D721Med (cell line): ENCODE measurements around the gene RPP30.

Source experiments
- DNase-seq: peaks from one replicate; pipeline ENCODE4 v3.0.0; 2011; ENCODE audit warnings: low spot score; ENCODE audit not compliant: insufficient read length
- FAIRE-seq: peaks from 2 replicates; lab custom pipeline; 2011; peaks lifted over from hg19 to GRCh38; lab: Jason Lieb, UNC
- TF ChIP-seq, protein P1 (sequence below): IDR thresholded peaks from 2 replicates; pipeline ENCODE4 v1.5.1; 2012; ENCODE audit warnings: mild to moderate bottlenecking, control low read depth; ENCODE audit not compliant: insufficient read depth; ENCODE audit errors: missing control alignments

The RPP30 gene

GRCh38 chr10:90911133-90912051 lies 39.6 kb downstream of the RPP30 start:
- DNase-seq (no peak), FAIRE-seq (no peak)
- TF ChIP-seq, protein P1, sequence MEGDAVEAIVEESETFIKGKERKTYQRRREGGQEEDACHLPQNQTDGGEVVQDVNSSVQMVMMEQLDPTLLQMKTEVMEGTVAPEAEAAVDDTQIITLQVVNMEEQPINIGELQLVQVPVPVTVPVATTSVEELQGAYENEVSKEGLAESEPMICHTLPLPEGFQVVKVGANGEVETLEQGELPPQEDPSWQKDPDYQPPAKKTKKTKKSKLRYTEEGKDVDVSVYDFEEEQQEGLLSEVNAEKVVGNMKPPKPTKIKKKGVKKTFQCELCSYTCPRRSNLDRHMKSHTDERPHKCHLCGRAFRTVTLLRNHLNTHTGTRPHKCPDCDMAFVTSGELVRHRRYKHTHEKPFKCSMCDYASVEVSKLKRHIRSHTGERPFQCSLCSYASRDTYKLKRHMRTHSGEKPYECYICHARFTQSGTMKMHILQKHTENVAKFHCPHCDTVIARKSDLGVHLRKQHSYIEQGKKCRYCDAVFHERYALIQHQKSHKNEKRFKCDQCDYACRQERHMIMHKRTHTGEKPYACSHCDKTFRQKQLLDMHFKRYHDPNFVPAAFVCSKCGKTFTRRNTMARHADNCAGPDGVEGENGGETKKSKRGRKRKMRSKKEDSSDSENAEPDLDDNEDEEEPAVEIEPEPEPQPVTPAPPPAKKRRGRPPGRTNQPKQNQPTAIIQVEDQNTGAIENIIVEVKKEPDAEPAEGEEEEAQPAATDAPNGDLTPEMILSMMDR = peak; percentile 73

DNA sequence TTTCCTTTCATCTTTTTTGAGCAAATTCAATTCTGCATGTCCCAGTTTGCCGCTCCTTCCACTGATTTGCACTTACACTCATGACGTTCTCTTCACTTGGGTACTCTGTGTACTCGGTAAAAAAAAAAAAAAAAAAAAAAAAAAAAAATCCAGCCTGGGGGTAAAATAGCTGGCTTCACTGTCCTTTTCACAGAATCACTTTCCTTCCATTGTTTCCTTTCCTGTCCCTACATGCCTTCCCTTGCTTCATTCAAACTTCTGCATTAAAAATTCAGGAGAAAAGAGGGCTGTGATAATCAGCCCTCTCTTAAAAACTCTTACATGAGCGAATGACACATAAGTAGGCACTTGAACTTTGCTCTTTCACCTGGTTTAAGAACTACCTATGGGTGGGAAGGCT lies 40.4 kb downstream of the RPP30 start:
- FAIRE-seq = no peak
- TF ChIP-seq, protein P1 = no peak
- DNase-seq = no peak

GRCh38 chr10:90912854-90913479 lies 41.2 kb downstream of the RPP30 start:
- FAIRE-seq (no peak), DNase-seq (no peak)
- TF ChIP-seq, protein P1 = no peak

DNA sequence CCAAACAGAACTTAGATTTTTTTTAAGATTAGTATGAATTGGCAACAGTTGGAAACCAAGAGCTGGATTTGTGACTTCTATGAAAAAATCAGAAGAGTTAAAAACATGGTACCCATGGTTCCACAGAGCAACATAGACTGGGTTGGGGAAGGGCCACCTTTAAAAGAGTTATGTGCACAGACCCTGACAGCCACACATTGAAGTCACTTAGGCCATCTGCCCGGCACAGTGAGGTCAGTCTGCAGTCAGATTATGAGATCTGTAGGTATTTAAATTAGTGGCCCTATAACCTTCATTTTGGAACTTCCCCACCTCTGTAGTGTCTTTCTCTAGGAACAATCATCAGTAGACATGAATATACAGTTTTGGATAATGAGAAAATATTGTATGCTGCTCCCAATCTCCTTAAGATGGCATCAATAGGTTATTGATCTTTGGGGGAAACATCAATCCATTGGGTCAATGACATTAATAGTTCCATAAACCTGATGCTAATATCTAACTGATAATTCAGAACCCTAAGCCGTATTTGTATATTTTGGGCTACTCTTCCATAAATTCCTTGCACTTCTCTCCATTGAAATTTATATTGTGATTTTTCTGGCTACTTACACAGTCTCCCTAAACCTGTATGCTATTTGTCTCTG lies 42.1 kb downstream of the RPP30 start:
- TF ChIP-seq, protein P1 = no peak
- no peak for DNase-seq
- no peak for FAIRE-seq

- DNase-seq (no peak), FAIRE-seq (no peak)
- TF ChIP-seq, protein P1 = no peak
These were observed 43.4 kb downstream of the RPP30 start for GRCh38 chr10:90914992-90915765.

GRCh38 chr10:90915766-90916075 lies 43.9 kb downstream of the RPP30 start:
- FAIRE-seq (no peak), DNase-seq (no peak)

More at GRCh38 chr10:90915766-90916075, 43.9 kb downstream of the RPP30 start:
- TF ChIP-seq, protein P1 = no peak
